Measurements from ENCODE around the gene FAM169A. TPM values are rescaled to one million over a fixed set of nuclear protein-coding genes. Genes with fewer than 3 reads are reported as not detected.
"Not testable (repeated sequence)": the region's sequence is repeated elsewhere in the genome, so short reads cannot be mapped to it uniquely, and the experiment has no call there.

FAM169A gene
- total RNA-seq, 4 donors from 2014 or later: 0.53 TPM; not detected in 3

GRCh38 chr5:74862221-74862620, 4.0 kb downstream of the FAM169A start:
- no peaks in the 10 kb centered on the region for H3K4me1 ChIP-seq
- H3K27ac ChIP-seq: no peak overlapping the region
- H3K4me3 ChIP-seq: no peak overlapping the region
- DNase-seq (no peak), ATAC-seq (no peak)
- TF ChIP-seq POLR2A (IDR thresholded peaks at IDR 0.05): no peak
- TF ChIP-seq CTCF (IDR thresholded peaks at IDR 0.05 in 4 of 5, conservative IDR thresholded peaks at IDR 0.05 in 1 of 5): no peak
- intact Hi-C loops (cut with DNase I; ENCODE audit: low total_unique reads): no loop called here
- H3K9me3 ChIP-seq: no peaks in the 10 kb centered on the region
- in situ Hi-C loops (cut with MboI; ENCODE audit: low sequenced_read_pairs in 4 of 4): no loop called here
- peaks cover 25 to 35% (median 32%) of the 10 kb centered on the region in 3 donors for H3K27me3 ChIP-seq
- H3K36me3 ChIP-seq: no peaks in the 10 kb centered on the region

GRCh38 chr5:74856975-74857374, 9.2 kb downstream of the FAM169A start:
- DNase-seq; H3K36me3 ChIP-seq; ATAC-seq; H3K4me3 ChIP-seq; H3K27me3 ChIP-seq; in situ Hi-C loops (cut with MboI; ENCODE audit: low sequenced_read_pairs in 4 of 4); H3K4me1 ChIP-seq; H3K27ac ChIP-seq; intact Hi-C loops (cut with DNase I; ENCODE audit: low total_unique reads); H3K9me3 ChIP-seq: not testable (repeated sequence)

GRCh38 chr5:74853256-74853655, 12.9 kb downstream of the FAM169A start:
- no peak for ATAC-seq
- no peaks in the 10 kb centered on the region for H3K36me3 ChIP-seq
- in situ Hi-C loops (cut with MboI; ENCODE audit: low sequenced_read_pairs in 4 of 4): no loop called here
- no peak for DNase-seq
- H3K4me1 ChIP-seq: no peaks in the 10 kb centered on the region
- no peaks in the 10 kb centered on the region for H3K27me3 ChIP-seq
- no peaks in the 10 kb centered on the region for H3K9me3 ChIP-seq
- intact Hi-C loops (cut with DNase I; ENCODE audit: low total_unique reads): no loop called here
- no peak overlapping the region for H3K27ac ChIP-seq
- TF ChIP-seq POLR2A (IDR thresholded peaks at IDR 0.05) (no peak), CTCF (IDR thresholded peaks at IDR 0.05 in 4 of 5, conservative IDR thresholded peaks at IDR 0.05 in 1 of 5) (no peak)
- no peak overlapping the region for H3K4me3 ChIP-seq

GRCh38 chr5:74851684-74852353, 14.4 kb downstream of the FAM169A start:
- in situ Hi-C loops (cut with MboI; ENCODE audit: low sequenced_read_pairs in 4 of 4) (no loop called here), intact Hi-C loops (cut with DNase I; ENCODE audit: low total_unique reads) (no loop called here)
- Histone ChIP-seq H3K4me3 (no peak overlapping the region), H3K4me1 (no peaks in the 10 kb centered on the region), H3K27me3 (no peaks in the 10 kb centered on the region), H3K9me3 (no peaks in the 10 kb centered on the region), H3K36me3 (no peaks in the 10 kb centered on the region), H3K27ac (no peak overlapping the region)
- ATAC-seq: no peak
- TF ChIP-seq POLR2A (IDR thresholded peaks at IDR 0.05) (no peak), CTCF (IDR thresholded peaks at IDR 0.05 in 4 of 5, conservative IDR thresholded peaks at IDR 0.05 in 1 of 5) (no peak)
- no peak for DNase-seq

GRCh38 chr5:74850789-74851425, 15.3 kb downstream of the FAM169A start:
- Histone ChIP-seq H3K27ac (no peak overlapping the region), H3K9me3 (no peaks in the 10 kb centered on the region), H3K36me3 (no peaks in the 10 kb centered on the region), H3K27me3 (no peaks in the 10 kb centered on the region), H3K4me3 (no peak overlapping the region), H3K4me1 (no peaks in the 10 kb centered on the region)
- intact Hi-C loops (cut with DNase I; ENCODE audit: low total_unique reads): no loop called here
- DNase-seq (no peak), ATAC-seq (no peak)
- in situ Hi-C loops (cut with MboI; ENCODE audit: low sequenced_read_pairs in 4 of 4): no loop called here
- TF ChIP-seq CTCF (IDR thresholded peaks at IDR 0.05 in 4 of 5, conservative IDR thresholded peaks at IDR 0.05 in 1 of 5) (no peak), POLR2A (IDR thresholded peaks at IDR 0.05) (no peak)

Data from gastrocnemius medialis (tissue), 4 donors.